Measurements from ENCODE around the gene RIN3. TPM values are rescaled to one million over a fixed set of nuclear protein-coding genes. Genes with fewer than 3 reads are reported as not detected.

RIN3 gene
- total RNA-seq, 1 donor from 2014 or later, result 28.0 TPM

- no peak overlapping the region for H3K4me3 ChIP-seq (ENCODE audit: insufficient read depth, low read depth, low read length)
- H3K27ac Mint-ChIP-seq (ENCODE audit: unreplicated experiment), result no peak overlapping the region
- no peaks in the 10 kb centered on the region for H3K79me2 ChIP-seq (ENCODE audit: insufficient read depth, low read length)
- no peak for DNase-seq (ENCODE audit: low read depth)
- H3K36me3 ChIP-seq (ENCODE audit: insufficient read depth, low read length), result no peaks in the 10 kb centered on the region
- TF ChIP-seq EZH2 (IDR thresholded peaks at IDR 0.05; ENCODE audit: insufficient read depth, low read length) (no peak), CTCF (IDR thresholded peaks at IDR 0.05; ENCODE audit: insufficient read depth, low read depth, low read length) (no peak)
- H3K9me3 ChIP-seq (ENCODE audit: insufficient read depth, low read depth, low read length), result no peaks in the 10 kb centered on the region
- peaks cover 8% of the 10 kb centered on the region for H3K27me3 ChIP-seq (ENCODE audit: insufficient read depth, low read length)
- no peak for FAIRE-seq
- H3K4me1 Mint-ChIP-seq (ENCODE audit: low read depth, unreplicated experiment), result peaks cover 13% of the 10 kb centered on the region
- no peaks in the 10 kb centered on the region for H3K4me1 ChIP-seq (ENCODE audit: insufficient read depth, low read length)
- no peak overlapping the region for H3K4me3 Mint-ChIP-seq (ENCODE audit: unreplicated experiment)
- H3K27ac ChIP-seq (ENCODE audit: low read depth, low read length), result no peak overlapping the region
- H3K4me2 ChIP-seq (ENCODE audit: low read length), result no peak overlapping the region
- peaks cover 22% of the 10 kb centered on the region for H3K27me3 Mint-ChIP-seq (ENCODE audit: low read depth, unreplicated experiment)
- H3K9ac ChIP-seq (ENCODE audit: low read length), result no peak overlapping the region
- H2AFZ ChIP-seq (ENCODE audit: low read depth, low read length), result no peak overlapping the region
- H3K9me3 Mint-ChIP-seq (ENCODE audit: unreplicated experiment), result peaks cover 5% of the 10 kb centered on the region
- no peaks in the 10 kb centered on the region for H3K36me3 Mint-ChIP-seq (ENCODE audit: low read depth, unreplicated experiment)
- H4K20me1 ChIP-seq (ENCODE audit: insufficient read depth, low read length), result no peaks in the 10 kb centered on the region
Measured at GRCh38 chr14:92487513-92488133, 26.0 kb upstream of the RIN3 start.

GRCh38 chr14:92489394-92490238, 24.0 kb upstream of the RIN3 start:
- no peak overlapping the region for H3K27ac ChIP-seq (ENCODE audit: low read depth, low read length)
- no peak for DNase-seq (ENCODE audit: low read depth)
- no peak overlapping the region for H3K4me3 Mint-ChIP-seq (ENCODE audit: unreplicated experiment)
- H3K9ac ChIP-seq (ENCODE audit: low read length), result no peak overlapping the region
- H3K27me3 Mint-ChIP-seq (ENCODE audit: low read depth, unreplicated experiment), result peaks cover 14% of the 10 kb centered on the region
- H4K20me1 ChIP-seq (ENCODE audit: insufficient read depth, low read length), result no peaks in the 10 kb centered on the region
- no peak overlapping the region for H3K27ac Mint-ChIP-seq (ENCODE audit: unreplicated experiment)
- H3K4me3 ChIP-seq (ENCODE audit: insufficient read depth, low read depth, low read length), result no peak overlapping the region
- H3K4me2 ChIP-seq (ENCODE audit: low read length), result no peak overlapping the region
- peaks cover 13% of the 10 kb centered on the region for H3K4me1 Mint-ChIP-seq (ENCODE audit: low read depth, unreplicated experiment)
- H3K79me2 ChIP-seq (ENCODE audit: insufficient read depth, low read length), result no peaks in the 10 kb centered on the region
- no peak for TF ChIP-seq EZH2 (IDR thresholded peaks at IDR 0.05; ENCODE audit: insufficient read depth, low read length)
- no peak for TF ChIP-seq CTCF (IDR thresholded peaks at IDR 0.05; ENCODE audit: insufficient read depth, low read depth, low read length)
- peaks cover 4% of the 10 kb centered on the region for H3K27me3 ChIP-seq (ENCODE audit: insufficient read depth, low read length)
- H3K9me3 Mint-ChIP-seq (ENCODE audit: unreplicated experiment), result peaks cover 5% of the 10 kb centered on the region
- FAIRE-seq, result no peak
- no peaks in the 10 kb centered on the region for H3K4me1 ChIP-seq (ENCODE audit: insufficient read depth, low read length)
- no peaks in the 10 kb centered on the region for H3K9me3 ChIP-seq (ENCODE audit: insufficient read depth, low read depth, low read length)
- H2AFZ ChIP-seq (ENCODE audit: low read depth, low read length), result no peak overlapping the region
- H3K36me3 ChIP-seq (ENCODE audit: insufficient read depth, low read length), result no peaks in the 10 kb centered on the region
- H3K36me3 Mint-ChIP-seq (ENCODE audit: low read depth, unreplicated experiment), result no peaks in the 10 kb centered on the region

All from astrocyte (in vitro differentiated cells and primary cell).